ENCODE measurements around the gene CENPM.

DNA sequence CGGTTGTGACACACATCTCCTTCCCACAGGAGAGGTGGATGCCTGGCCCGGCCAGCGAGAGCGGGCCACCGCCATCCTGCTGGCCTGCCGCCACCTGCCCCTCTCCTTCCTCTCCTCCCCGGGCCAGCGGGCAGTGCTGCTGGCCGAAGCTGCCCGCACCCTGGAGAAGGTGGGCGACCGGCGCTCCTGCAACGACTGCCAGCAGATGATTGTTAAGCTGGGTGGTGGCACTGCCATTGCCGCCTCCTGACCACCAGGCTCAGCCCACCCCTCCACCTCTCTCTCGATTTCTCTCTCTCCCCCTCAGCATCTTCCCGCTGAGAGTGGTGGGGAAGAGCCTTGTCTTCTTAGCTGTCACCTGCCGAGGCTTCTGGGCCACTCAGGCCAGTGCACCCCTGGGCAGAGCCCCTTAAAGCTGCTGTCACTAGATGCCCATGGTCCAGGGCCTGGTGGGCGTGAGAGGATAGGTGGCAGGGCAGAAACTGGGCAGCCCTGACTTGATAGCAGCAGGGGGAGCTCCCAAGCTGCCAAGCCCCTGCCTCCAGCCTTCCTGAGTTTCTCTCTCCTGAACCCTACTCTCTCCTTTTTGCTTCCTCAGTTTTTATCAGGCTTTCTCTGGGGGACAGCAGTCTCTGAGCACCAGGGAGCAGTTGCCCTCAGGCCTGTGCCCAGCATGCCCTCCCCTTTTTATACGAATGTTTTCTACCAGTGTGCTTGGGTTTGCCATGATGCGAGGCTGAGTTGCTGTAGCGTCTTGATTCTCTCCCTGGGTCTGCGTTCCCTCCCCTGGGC is 41.3 kb downstream of the CENPM start:
- TF ChIP-seq, protein P1, sequence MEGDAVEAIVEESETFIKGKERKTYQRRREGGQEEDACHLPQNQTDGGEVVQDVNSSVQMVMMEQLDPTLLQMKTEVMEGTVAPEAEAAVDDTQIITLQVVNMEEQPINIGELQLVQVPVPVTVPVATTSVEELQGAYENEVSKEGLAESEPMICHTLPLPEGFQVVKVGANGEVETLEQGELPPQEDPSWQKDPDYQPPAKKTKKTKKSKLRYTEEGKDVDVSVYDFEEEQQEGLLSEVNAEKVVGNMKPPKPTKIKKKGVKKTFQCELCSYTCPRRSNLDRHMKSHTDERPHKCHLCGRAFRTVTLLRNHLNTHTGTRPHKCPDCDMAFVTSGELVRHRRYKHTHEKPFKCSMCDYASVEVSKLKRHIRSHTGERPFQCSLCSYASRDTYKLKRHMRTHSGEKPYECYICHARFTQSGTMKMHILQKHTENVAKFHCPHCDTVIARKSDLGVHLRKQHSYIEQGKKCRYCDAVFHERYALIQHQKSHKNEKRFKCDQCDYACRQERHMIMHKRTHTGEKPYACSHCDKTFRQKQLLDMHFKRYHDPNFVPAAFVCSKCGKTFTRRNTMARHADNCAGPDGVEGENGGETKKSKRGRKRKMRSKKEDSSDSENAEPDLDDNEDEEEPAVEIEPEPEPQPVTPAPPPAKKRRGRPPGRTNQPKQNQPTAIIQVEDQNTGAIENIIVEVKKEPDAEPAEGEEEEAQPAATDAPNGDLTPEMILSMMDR (IDR thresholded peaks at IDR 0.05; ENCODE audit: low read depth, low read length) = no peak
- TF ChIP-seq POLR2A (IDR thresholded peaks at IDR 0.05; ENCODE audit: extremely low read depth, insufficient read length) = no peak
- TF ChIP-seq, protein P2, sequence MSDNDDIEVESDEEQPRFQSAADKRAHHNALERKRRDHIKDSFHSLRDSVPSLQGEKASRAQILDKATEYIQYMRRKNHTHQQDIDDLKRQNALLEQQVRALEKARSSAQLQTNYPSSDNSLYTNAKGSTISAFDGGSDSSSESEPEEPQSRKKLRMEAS (IDR thresholded peaks at IDR 0.05; ENCODE audit: low read depth, low read length) = no peak
